Smooth muscle cell (in vitro differentiated cells): ENCODE data around the gene CSK. TPM values are rescaled to one million over a fixed set of nuclear protein-coding genes. Genes with fewer than 3 reads are reported as not detected.

Source experiments
- DNase-seq: peaks from one replicate; lab custom pipeline; 2025; ENCODE audit not compliant: unreplicated experiment; lab: John Stamatoyannopoulos, UW
- H2AFZ ChIP-seq: fragments of 200-600 bp; sonication (generic); 2 replicates; pipeline ENCODE4 v1.6.0; 2016; ENCODE audit warnings: antibody characterized with exemption, low read depth, mild to moderate bottlenecking
- H3F3A ChIP-seq: fragments of 200-600 bp; sonication (generic); 2 replicates; pipeline ENCODE4 v1.6.0; 2017; ENCODE audit warnings: antibody characterized with exemption, low read depth
- H3K27ac ChIP-seq: fragments of 200-600 bp; sonication (generic); 2 replicates; pipeline ENCODE4 v1.5.1; 2016; ENCODE audit warnings: low read depth, mild to moderate bottlenecking
- H3K27me3 ChIP-seq: fragments of 200-600 bp; sonication (generic); 2 replicates; pipeline ENCODE4 v1.6.1; 2016; ENCODE audit warnings: low read depth, mild to moderate bottlenecking
- H3K36me3 ChIP-seq: fragments of 200-600 bp; sonication (generic); 2 replicates; pipeline ENCODE4 v1.5.1; 2016; ENCODE audit warnings: low read depth
- H3K4me1 ChIP-seq: fragments of 200-600 bp; sonication (generic); 2 replicates; pipeline ENCODE4 v1.5.1; 2016; ENCODE audit warnings: low read depth
- H3K4me2 ChIP-seq: fragments of 200-600 bp; sonication (generic); 2 replicates; pipeline ENCODE4 v1.6.0; 2016; ENCODE audit warnings: mild to moderate bottlenecking
- H3K4me3 ChIP-seq: fragments of 200-600 bp; sonication (generic); 2 replicates; pipeline ENCODE4 v1.5.1; 2016; ENCODE audit warnings: mild to moderate bottlenecking
- H3K79me2 ChIP-seq: fragments of 200-600 bp; sonication (generic); 2 replicates; pipeline ENCODE4 v1.6.0; 2016; ENCODE audit warnings: low read depth, mild to moderate bottlenecking
- H3K9ac ChIP-seq: fragments of 200-600 bp; sonication (generic); 2 replicates; pipeline ENCODE4 v1.6.0; 2016; ENCODE audit warnings: low read depth
- H3K9me3 ChIP-seq: fragments of 200-600 bp; sonication (generic); replicated peaks from 2 replicates; pipeline ENCODE4 v1.5.1; 2016; ENCODE audit warnings: low read depth
- H4K20me1 ChIP-seq: fragments of 200-600 bp; sonication (generic); 2 replicates; pipeline ENCODE4 v1.6.0; 2016; ENCODE audit warnings: low read depth
- CTCF ChIP-seq: fragments of 200-600 bp; sonication (generic); IDR thresholded peaks from 2 replicates; pipeline ENCODE4 v1.5.1; 2017; ENCODE audit warnings: borderline replicate concordance, mild to moderate bottlenecking, antibody characterized with exemption; ENCODE audit not compliant: insufficient read depth, poor library complexity, severe bottlenecking
- WGBS: methylation state at CpG from one replicate; pipeline ENCODE4 v1.1.7; 2016; ENCODE audit warnings: low lambda C conversion rate; 5-methylcytosine and 5-hydroxymethylcytosine counted together
- polyA plus RNA-seq: library from polyadenylated mRNA; unstranded; fragments of >200 nt; fragmentation: Nextera tagmentation; extraction: Ambion mirVana; gene quantifications from 2 replicates; pipeline ENCODE4 v1.2.1, GENCODE V29; 2016
- total RNA-seq: library from RNA; depleted of rRNA; stranded (reverse); fragments of >200 nt; gene quantifications from 2 replicates; pipeline ENCODE4 v1.2.3, GENCODE V29; 2014

Gene CSK
- total and polyA plus RNA-seq, 2 experiments from 2014 or later = 16.5 to 19.6 TPM

DNA sequence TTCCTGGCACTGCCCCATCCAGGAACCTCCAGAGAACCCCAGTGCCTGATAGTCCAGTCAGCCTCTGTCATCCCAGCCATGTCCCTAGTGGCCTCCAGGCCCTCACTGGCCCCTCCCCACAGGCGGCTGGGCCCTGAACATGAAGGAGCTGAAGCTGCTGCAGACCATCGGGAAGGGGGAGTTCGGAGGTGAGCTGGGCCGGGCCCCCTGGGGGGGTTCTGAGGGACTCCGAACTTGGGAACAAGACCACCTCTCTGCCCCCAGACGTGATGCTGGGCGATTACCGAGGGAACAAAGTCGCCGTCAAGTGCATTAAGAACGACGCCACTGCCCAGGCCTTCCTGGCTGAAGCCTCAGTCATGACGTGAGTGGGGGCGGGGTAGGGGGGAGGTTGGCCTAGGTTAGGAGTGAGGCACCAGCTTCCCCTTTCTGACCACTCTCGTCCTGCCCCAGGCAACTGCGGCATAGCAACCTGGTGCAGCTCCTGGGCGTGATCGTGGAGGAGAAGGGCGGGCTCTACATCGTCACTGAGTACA lies 18.7 kb downstream of the CSK start:
- H3K27ac ChIP-seq = no peak overlapping the region
- DNase-seq = no peak
- no peaks in the 10 kb centered on the region for H3K4me1 ChIP-seq
- H3K36me3 ChIP-seq = no peaks in the 10 kb centered on the region
- 96% methylated on average over 20 of the region's 20 CpGs for WGBS
- no peak overlapping the region for H3K4me2 ChIP-seq
- no peaks in the 10 kb centered on the region for H3K27me3 ChIP-seq
- no peaks in the 10 kb centered on the region for H3F3A ChIP-seq
- H2AFZ ChIP-seq = no peak overlapping the region
- no peak overlapping the region for H3K9ac ChIP-seq
- no peak overlapping the region for H3K4me3 ChIP-seq
- no peaks in the 10 kb centered on the region for H3K9me3 ChIP-seq
- TF ChIP-seq CTCF = no peak
- peaks cover 36% of the 10 kb centered on the region for H4K20me1 ChIP-seq
- peaks cover 13% of the 10 kb centered on the region for H3K79me2 ChIP-seq

DNA sequence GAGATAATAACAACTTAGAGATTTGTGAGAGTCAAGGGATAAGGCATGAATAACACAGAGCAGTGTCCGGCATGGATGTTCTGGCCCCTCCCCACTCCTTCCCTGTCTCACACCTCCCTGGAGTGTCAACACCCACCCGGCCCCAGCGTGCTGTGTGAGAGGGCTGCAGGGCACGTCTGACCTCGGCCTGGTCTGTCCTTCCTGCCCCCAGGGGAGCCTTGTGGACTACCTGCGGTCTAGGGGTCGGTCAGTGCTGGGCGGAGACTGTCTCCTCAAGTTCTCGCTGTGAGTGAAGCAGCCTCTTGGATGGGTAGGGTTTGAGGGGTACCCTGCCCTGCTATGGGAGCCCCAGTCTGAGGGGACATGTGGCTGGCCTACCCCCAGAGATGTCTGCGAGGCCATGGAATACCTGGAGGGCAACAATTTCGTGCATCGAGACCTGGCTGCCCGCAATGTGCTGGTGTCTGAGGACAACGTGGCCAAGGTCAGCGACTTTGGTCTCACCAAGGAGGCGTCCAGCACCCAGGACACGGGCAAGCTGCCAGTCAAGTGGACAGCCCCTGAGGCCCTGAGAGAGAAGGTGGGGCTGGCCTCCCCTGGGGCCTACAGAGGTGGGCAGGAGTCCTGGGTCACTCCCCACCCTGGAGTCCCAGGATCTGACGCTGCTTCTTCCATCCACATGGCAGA lies 19.6 kb downstream of the CSK start:
- H3K9ac ChIP-seq = no peak overlapping the region
- TF ChIP-seq CTCF = no peak

DNA sequence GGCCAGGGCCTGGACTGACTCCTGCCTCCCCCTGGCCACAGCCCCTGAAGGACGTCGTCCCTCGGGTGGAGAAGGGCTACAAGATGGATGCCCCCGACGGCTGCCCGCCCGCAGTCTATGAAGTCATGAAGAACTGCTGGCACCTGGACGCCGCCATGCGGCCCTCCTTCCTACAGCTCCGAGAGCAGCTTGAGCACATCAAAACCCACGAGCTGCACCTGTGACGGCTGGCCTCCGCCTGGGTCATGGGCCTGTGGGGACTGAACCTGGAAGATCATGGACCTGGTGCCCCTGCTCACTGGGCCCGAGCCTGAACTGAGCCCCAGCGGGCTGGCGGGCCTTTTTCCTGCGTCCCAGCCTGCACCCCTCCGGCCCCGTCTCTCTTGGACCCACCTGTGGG lies 20.4 kb downstream of the CSK start:
- no peaks in the 10 kb centered on the region for H3F3A ChIP-seq
- H3K4me1 ChIP-seq = no peaks in the 10 kb centered on the region
- no peaks in the 10 kb centered on the region for H3K36me3 ChIP-seq
- no peak overlapping the region for H3K27ac ChIP-seq
- no peaks in the 10 kb centered on the region for H3K79me2 ChIP-seq
- 97% methylated on average over 13 of the region's 20 CpGs for WGBS
- H4K20me1 ChIP-seq = peaks cover 20% of the 10 kb centered on the region
- TF ChIP-seq CTCF = no peak
- H3K9ac ChIP-seq = no peak overlapping the region
- no peak overlapping the region for H3K4me2 ChIP-seq
- no peaks in the 10 kb centered on the region for H3K27me3 ChIP-seq
- no peak for DNase-seq
- H3K9me3 ChIP-seq = no peaks in the 10 kb centered on the region
- H2AFZ ChIP-seq = no peak overlapping the region
- no peak overlapping the region for H3K4me3 ChIP-seq

More for the DNA sequence above, 19.6 kb downstream of the CSK start:
- Histone ChIP-seq H4K20me1 (peaks cover 28% of the 10 kb centered on the region), H3K79me2 (peaks cover 5% of the 10 kb centered on the region), H3F3A (no peaks in the 10 kb centered on the region), H3K4me1 (no peaks in the 10 kb centered on the region), H3K27me3 (no peaks in the 10 kb centered on the region), H3K36me3 (no peaks in the 10 kb centered on the region), H3K4me3 (no peak overlapping the region), H3K27ac (no peak overlapping the region), H3K4me2 (no peak overlapping the region), H3K9me3 (no peaks in the 10 kb centered on the region), H2AFZ (no peak overlapping the region)
- DNase-seq = no peak
- 97% methylated on average over 18 of the region's 18 CpGs for WGBS
